ENCODE measurements around the gene MEGF11. TPM values are rescaled to one million over a fixed set of nuclear protein-coding genes. Genes with fewer than 3 reads are reported as not detected.

Gene MEGF11
- total RNA-seq, 1 experiment from 2014 or later: 2.3 TPM

- Histone ChIP-seq H3K79me2 (ENCODE audit: insufficient read depth, low read length) (no peaks in the 10 kb centered on the region), H3K9ac (ENCODE audit: low read length) (no peak overlapping the region), H3K27ac (ENCODE audit: low read depth, low read length) (no peak overlapping the region), H3K9me3 (ENCODE audit: control insufficient read depth in 1 of 2, insufficient read depth in 1 of 2, low read depth in 1 of 2, low read length in 2 of 2) (no peaks in the 10 kb centered on the region), H3K4me3 (replicated peaks in 1 of 2; ENCODE audit: low read depth in 1 of 2, low read length in 2 of 2) (no peak overlapping the region), H3K4me1 (ENCODE audit: control insufficient read depth in 1 of 2, insufficient read depth in 2 of 2, low read length in 2 of 2) (peaks cover 8 to 31% of the 10 kb centered on the region in 2 experiments; a peak in 3 of 4 replicates), H2AFZ (ENCODE audit: low read depth, low read length, poor library complexity, severe bottlenecking) (no peak overlapping the region), H3K27me3 (ENCODE audit: insufficient read depth, low read length) (no peaks in the 10 kb centered on the region), H3K4me2 (ENCODE audit: low read length) (no peak overlapping the region), H3K36me3 (ENCODE audit: control insufficient read depth in 1 of 2, insufficient read depth in 2 of 2, low read length in 2 of 2) (no peaks in the 10 kb centered on the region), H4K20me1 (ENCODE audit: insufficient read depth) (no peaks in the 10 kb centered on the region), H3K9me2 (ENCODE audit: insufficient read depth) (no peaks in the 10 kb centered on the region)
- ChIA-PET CTCF (interaction anchor here (1.2 to 1.4 kb wide), 2 partner anchors 19 to 55 kb away, joined by 4 to 5 read pairs; no protein-coding TSS in a partner anchor), RAD21 (ENCODE audit: low non-redundant PET in 1 of 2, low total read pairs in 2 of 2, uncharacterized antibody in 2 of 2, unreplicated experiment in 2 of 2) (no interaction called here), POLR2A (no interaction called here)
- intact Hi-C loops (cut with micrococcal nuclease): loop anchor here (5.0 kb wide), 3 partner anchors 36 to 371 kb away; partner anchors contain the start of gene MEGF11
- ATAC-seq: no peak
- no peak for TF ChIP-seq SP1 (IDR thresholded peaks at IDR 0.05; ENCODE audit: low read depth)
- no peak for TF ChIP-seq JUND (IDR thresholded peaks at IDR 0.05)
- TF ChIP-seq CBX3 (IDR thresholded peaks at IDR 0.05; ENCODE audit: low read depth): no peak
- TF ChIP-seq ZFX (IDR thresholded peaks at IDR 0.05): no peak
- no peak for TF ChIP-seq YY1 (IDR thresholded peaks at IDR 0.05; ENCODE audit: extremely low read depth, insufficient replicate concordance, low read depth, low read length)
- TF ChIP-seq EZH2phosphoT487 (IDR thresholded peaks at IDR 0.05; ENCODE audit: borderline replicate concordance): no peak
- TF ChIP-seq, protein P1, sequence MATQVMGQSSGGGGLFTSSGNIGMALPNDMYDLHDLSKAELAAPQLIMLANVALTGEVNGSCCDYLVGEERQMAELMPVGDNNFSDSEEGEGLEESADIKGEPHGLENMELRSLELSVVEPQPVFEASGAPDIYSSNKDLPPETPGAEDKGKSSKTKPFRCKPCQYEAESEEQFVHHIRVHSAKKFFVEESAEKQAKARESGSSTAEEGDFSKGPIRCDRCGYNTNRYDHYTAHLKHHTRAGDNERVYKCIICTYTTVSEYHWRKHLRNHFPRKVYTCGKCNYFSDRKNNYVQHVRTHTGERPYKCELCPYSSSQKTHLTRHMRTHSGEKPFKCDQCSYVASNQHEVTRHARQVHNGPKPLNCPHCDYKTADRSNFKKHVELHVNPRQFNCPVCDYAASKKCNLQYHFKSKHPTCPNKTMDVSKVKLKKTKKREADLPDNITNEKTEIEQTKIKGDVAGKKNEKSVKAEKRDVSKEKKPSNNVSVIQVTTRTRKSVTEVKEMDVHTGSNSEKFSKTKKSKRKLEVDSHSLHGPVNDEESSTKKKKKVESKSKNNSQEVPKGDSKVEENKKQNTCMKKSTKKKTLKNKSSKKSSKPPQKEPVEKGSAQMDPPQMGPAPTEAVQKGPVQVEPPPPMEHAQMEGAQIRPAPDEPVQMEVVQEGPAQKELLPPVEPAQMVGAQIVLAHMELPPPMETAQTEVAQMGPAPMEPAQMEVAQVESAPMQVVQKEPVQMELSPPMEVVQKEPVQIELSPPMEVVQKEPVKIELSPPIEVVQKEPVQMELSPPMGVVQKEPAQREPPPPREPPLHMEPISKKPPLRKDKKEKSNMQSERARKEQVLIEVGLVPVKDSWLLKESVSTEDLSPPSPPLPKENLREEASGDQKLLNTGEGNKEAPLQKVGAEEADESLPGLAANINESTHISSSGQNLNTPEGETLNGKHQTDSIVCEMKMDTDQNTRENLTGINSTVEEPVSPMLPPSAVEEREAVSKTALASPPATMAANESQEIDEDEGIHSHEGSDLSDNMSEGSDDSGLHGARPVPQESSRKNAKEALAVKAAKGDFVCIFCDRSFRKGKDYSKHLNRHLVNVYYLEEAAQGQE (IDR thresholded peaks at IDR 0.05; ENCODE audit: low read depth): no peak
- no TSS peak for BruUV-seq (replicated peaks)
- no peak for DNase-seq (ENCODE audit: low read depth, low spot score)
Observed at GRCh38 chr15:66288551-66289185, 35.1 kb upstream of the MEGF11 start.
